ENCODE measurements around the gene DHCR7. TPM values are rescaled to one million over a fixed set of nuclear protein-coding genes. Genes with fewer than 3 reads are reported as not detected.

DHCR7 gene
- total RNA-seq, 1 experiment from 2014 or later: 371 TPM

- Mint-ChIP-seq H3K4me3 (ENCODE audit: unreplicated experiment) (no peak overlapping the region), H3K36me3 (ENCODE audit: insufficient read depth, unreplicated experiment) (peaks cover 17% of the 10 kb centered on the region), H3K27ac (ENCODE audit: unreplicated experiment) (no peak overlapping the region), H3K9me3 (ENCODE audit: unreplicated experiment) (no peaks in the 10 kb centered on the region), H3K27me3 (ENCODE audit: insufficient read depth, unreplicated experiment) (no peaks in the 10 kb centered on the region), H3K4me1 (ENCODE audit: low read depth, unreplicated experiment) (peaks cover 16% of the 10 kb centered on the region)
- no peak for DNase-seq
- ChIA-PET POLR2A (no interaction called here), CTCF (interaction anchor here (0.6 kb wide), 1 partner anchor 834 kb away, joined by 3 read pairs; no protein-coding TSS in a partner anchor)
- H3K27me3 ChIP-seq (replicated peaks; ENCODE audit: control insufficient read depth, insufficient read depth, low read length): no peaks in the 10 kb centered on the region
- intact Hi-C loops (cut with micrococcal nuclease; ENCODE audit: unreplicated experiment): no loop called here
- H3K9me3 ChIP-seq: no peaks in the 10 kb centered on the region
- no TSS peak for BruUV-seq (replicated peaks)
- H3K4me1 ChIP-seq: peaks cover 13% of the 10 kb centered on the region
- TF ChIP-seq, protein P1, sequence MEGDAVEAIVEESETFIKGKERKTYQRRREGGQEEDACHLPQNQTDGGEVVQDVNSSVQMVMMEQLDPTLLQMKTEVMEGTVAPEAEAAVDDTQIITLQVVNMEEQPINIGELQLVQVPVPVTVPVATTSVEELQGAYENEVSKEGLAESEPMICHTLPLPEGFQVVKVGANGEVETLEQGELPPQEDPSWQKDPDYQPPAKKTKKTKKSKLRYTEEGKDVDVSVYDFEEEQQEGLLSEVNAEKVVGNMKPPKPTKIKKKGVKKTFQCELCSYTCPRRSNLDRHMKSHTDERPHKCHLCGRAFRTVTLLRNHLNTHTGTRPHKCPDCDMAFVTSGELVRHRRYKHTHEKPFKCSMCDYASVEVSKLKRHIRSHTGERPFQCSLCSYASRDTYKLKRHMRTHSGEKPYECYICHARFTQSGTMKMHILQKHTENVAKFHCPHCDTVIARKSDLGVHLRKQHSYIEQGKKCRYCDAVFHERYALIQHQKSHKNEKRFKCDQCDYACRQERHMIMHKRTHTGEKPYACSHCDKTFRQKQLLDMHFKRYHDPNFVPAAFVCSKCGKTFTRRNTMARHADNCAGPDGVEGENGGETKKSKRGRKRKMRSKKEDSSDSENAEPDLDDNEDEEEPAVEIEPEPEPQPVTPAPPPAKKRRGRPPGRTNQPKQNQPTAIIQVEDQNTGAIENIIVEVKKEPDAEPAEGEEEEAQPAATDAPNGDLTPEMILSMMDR (IDR thresholded peaks at IDR 0.05; ENCODE audit: insufficient read depth in 1 of 2, low read depth in 1 of 2, low read length in 1 of 2, severe bottlenecking in 1 of 2, unreplicated experiment in 1 of 2): no peak
- no peak overlapping the region for H3K4me3 ChIP-seq (ENCODE audit: low read depth, low read length)
- H3K36me3 ChIP-seq (ENCODE audit: control insufficient read depth, insufficient read depth, low read length): 0 out of 2 replicates have a peak, but pooled peaks cover 2% of the 10 kb centered on the region
These were observed 18.5 kb downstream of the DHCR7 start for GRCh38 chr11:71429701-71430100.

DNA sequence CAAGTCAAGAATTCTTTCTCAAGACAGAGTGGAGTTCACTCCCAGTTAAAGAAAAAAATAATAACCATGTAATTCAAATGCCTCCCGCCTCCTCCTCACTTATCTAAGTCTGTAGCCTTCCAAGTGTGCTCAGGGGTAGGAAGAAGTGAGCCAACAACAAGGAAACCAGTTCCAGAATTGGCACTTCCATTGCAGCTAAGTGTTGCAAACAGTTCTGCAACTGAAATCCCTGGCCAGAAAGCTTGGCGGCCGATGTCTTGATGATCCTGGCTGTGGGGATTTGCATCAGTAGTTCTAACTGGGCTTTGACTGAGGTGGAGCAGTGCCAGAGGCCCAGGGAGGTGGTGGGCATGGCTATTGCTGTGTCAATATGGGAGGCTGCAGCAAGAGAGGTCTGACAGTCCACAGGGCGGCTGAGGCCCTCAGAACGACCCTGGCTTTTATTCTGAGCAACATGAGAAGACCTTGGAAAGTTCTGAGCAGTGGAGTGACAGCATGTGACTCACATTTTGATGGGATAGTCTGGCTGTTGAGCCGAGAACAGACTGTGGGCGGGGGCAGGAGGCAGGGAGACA lies 19.2 kb downstream of the DHCR7 start:
- Histone ChIP-seq H3K4me1 (peaks cover 11% of the 10 kb centered on the region), H3K4me3 (ENCODE audit: low read depth, low read length) (no peak overlapping the region), H3K9me3 (no peaks in the 10 kb centered on the region), H3K36me3 (ENCODE audit: control insufficient read depth, insufficient read depth, low read length) (0 out of 2 replicates have a peak, but pooled peaks cover 2% of the 10 kb centered on the region), H3K27me3 (replicated peaks; ENCODE audit: control insufficient read depth, insufficient read depth, low read length) (no peaks in the 10 kb centered on the region)
- no TSS peak for BruUV-seq (replicated peaks)
- intact Hi-C loops (cut with micrococcal nuclease; ENCODE audit: unreplicated experiment): no loop called here
- Mint-ChIP-seq H3K27ac (ENCODE audit: unreplicated experiment) (no peak overlapping the region), H3K9me3 (ENCODE audit: unreplicated experiment) (no peaks in the 10 kb centered on the region), H3K36me3 (ENCODE audit: insufficient read depth, unreplicated experiment) (peaks cover 9% of the 10 kb centered on the region), H3K4me1 (ENCODE audit: low read depth, unreplicated experiment) (peaks cover 9% of the 10 kb centered on the region), H3K4me3 (ENCODE audit: unreplicated experiment) (no peak overlapping the region), H3K27me3 (ENCODE audit: insufficient read depth, unreplicated experiment) (no peaks in the 10 kb centered on the region)
- ChIA-PET CTCF (no interaction called here), POLR2A (no interaction called here)
- TF ChIP-seq, protein P1 (IDR thresholded peaks at IDR 0.05; ENCODE audit: insufficient read depth in 1 of 2, low read depth in 1 of 2, low read length in 1 of 2, severe bottlenecking in 1 of 2, unreplicated experiment in 1 of 2): no peak
- no peak for DNase-seq

DNA sequence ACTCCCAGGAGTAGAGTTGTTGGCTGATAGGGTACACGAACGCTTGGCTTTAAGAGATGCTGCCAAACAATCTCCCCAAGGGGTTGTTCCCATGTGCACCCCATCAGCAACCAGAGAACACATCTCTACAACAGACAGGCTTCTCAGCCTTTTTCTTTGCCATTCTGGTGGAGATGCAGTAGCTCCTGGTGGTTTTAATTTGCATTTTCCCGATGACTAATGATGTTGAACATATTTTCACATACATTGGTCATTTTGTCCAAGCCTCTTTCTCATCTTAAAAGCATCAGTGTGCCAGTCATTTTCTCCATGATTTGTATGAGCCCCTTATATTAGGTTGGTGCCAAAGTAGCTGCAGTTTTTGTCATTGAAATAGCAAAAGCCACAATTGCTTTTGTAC lies 21.8 kb downstream of the DHCR7 start:
- intact Hi-C loops (cut with micrococcal nuclease; ENCODE audit: unreplicated experiment): no loop called here
- H3K4me1 ChIP-seq: no peaks in the 10 kb centered on the region
- TF ChIP-seq, protein P1 (IDR thresholded peaks at IDR 0.05; ENCODE audit: insufficient read depth in 1 of 2, low read depth in 1 of 2, low read length in 1 of 2, severe bottlenecking in 1 of 2, unreplicated experiment in 1 of 2): peak in 1 of 2 experiments; percentile 12
- Mint-ChIP-seq H3K4me3 (ENCODE audit: unreplicated experiment) (no peak overlapping the region), H3K27me3 (ENCODE audit: insufficient read depth, unreplicated experiment) (peaks cover 3% of the 10 kb centered on the region), H3K9me3 (ENCODE audit: unreplicated experiment) (no peaks in the 10 kb centered on the region), H3K27ac (ENCODE audit: unreplicated experiment) (no peak overlapping the region), H3K36me3 (ENCODE audit: insufficient read depth, unreplicated experiment) (no peaks in the 10 kb centered on the region), H3K4me1 (ENCODE audit: low read depth, unreplicated experiment) (no peaks in the 10 kb centered on the region)
- ChIA-PET POLR2A (no interaction called here), CTCF (interaction anchor here (0.6 to 1.6 kb wide), 3 partner anchors 137 to 473 kb away, joined by 3 to 10 read pairs (median 4); no protein-coding TSS in a partner anchor)
- no peak overlapping the region for H3K4me3 ChIP-seq (ENCODE audit: low read depth, low read length)
- H3K9me3 ChIP-seq: no peaks in the 10 kb centered on the region
- no peaks in the 10 kb centered on the region for H3K36me3 ChIP-seq (ENCODE audit: control insufficient read depth, insufficient read depth, low read length)
- DNase-seq: no peak
- BruUV-seq (replicated peaks): no TSS peak
- H3K27me3 ChIP-seq (replicated peaks; ENCODE audit: control insufficient read depth, insufficient read depth, low read length): no peaks in the 10 kb centered on the region
